SK-N-SH (cell line): ENCODE results near the gene MPC1. TPM values are rescaled to one million over a fixed set of nuclear protein-coding genes. Genes with fewer than 3 reads are reported as not detected.

Experiments
- CHD2 ChIP-seq: fragments of 150-350 bp; IDR thresholded peaks from 2 replicates; pipeline ENCODE4 v1.6.1; 2018; ENCODE audit warnings: low read length; ENCODE audit not compliant: partially characterized antibody
- CTCF ChIP-seq: fragments of 200-600 bp; sonication (generic); IDR thresholded peaks from 2 replicates; pipeline ENCODE4 v1.6.1; 2017; ENCODE audit warnings: antibody characterized with exemption, mild to moderate bottlenecking, moderate library complexity
- ELF1 ChIP-seq: IDR thresholded peaks from 2 replicates; pipeline ENCODE4 v1.4.0; 2012
- EZH2phosphoT487 ChIP-seq: fragments of 200-600 bp; sonication (generic); IDR thresholded peaks from 2 replicates; pipeline ENCODE4 v1.6.1; 2017; ENCODE audit warnings: low read depth, mixed run types, mild to moderate bottlenecking, antibody characterized with exemption, moderate library complexity, borderline replicate concordance
- FOXJ3 ChIP-seq: sonication (generic); formaldehyde crosslinking; IDR thresholded peaks from 2 replicates; pipeline ENCODE4 v1.5.1; 2020; ENCODE audit warnings: mild to moderate bottlenecking, missing genetic modification reagents
- MXI1 ChIP-seq: IDR thresholded peaks from 2 replicates; pipeline ENCODE4 v1.6.1; 2012; ENCODE audit warnings: mild to moderate bottlenecking, low read depth, low read length, improper control_type of control experiment
- NFIC ChIP-seq: IDR thresholded peaks from 2 replicates; pipeline ENCODE4 v1.4.0; 2012; ENCODE audit warnings: borderline replicate concordance
- NRF1 ChIP-seq: IDR thresholded peaks from 2 replicates; pipeline ENCODE4 v1.6.1; 2012; ENCODE audit warnings: low read depth, mild to moderate bottlenecking, low read length
- RCOR1 ChIP-seq: fragments of 150-350 bp; IDR thresholded peaks from 2 replicates; pipeline ENCODE4 v1.6.1; 2017; ENCODE audit warnings: antibody characterized with exemption, low read length
- RFX5 ChIP-seq: IDR thresholded peaks from 2 replicates; pipeline ENCODE4 v1.6.1; 2012; ENCODE audit warnings: mild to moderate bottlenecking, improper control_type of control experiment, low read length
- SIN3A ChIP-seq: IDR thresholded peaks from 2 replicates; pipeline ENCODE4 v1.6.1; 2012; ENCODE audit warnings: low read depth, mild to moderate bottlenecking, low read length, moderate library complexity, borderline replicate concordance
- TAF1 ChIP-seq: IDR thresholded peaks from 2 replicates; pipeline ENCODE4 v1.6.1; 2012; ENCODE audit warnings: low read depth, mild to moderate bottlenecking, low read length, moderate library complexity, borderline replicate concordance
- TCF12 ChIP-seq: IDR thresholded peaks from 2 replicates; pipeline ENCODE4 v1.4.0; 2012
- TEAD4 ChIP-seq: IDR thresholded peaks from 2 replicates; pipeline ENCODE4 v1.4.0; 2012; ENCODE audit warnings: mild to moderate bottlenecking, borderline replicate concordance; ENCODE audit not compliant: insufficient read depth
- USF2 ChIP-seq: fragments of 150-350 bp; IDR thresholded peaks from 2 replicates; pipeline ENCODE4 v1.6.1; 2017; ENCODE audit warnings: antibody characterized with exemption, low read length, low read depth, borderline replicate concordance
- YY1 ChIP-seq: IDR thresholded peaks from 2 replicates; pipeline ENCODE4 v1.4.0; 2012; ENCODE audit warnings: low read depth, mild to moderate bottlenecking
- ZBTB33 ChIP-seq: IDR thresholded peaks from 2 replicates; pipeline ENCODE4 v1.4.0; 2012; ENCODE audit warnings: low read depth, borderline replicate concordance
- polyA plus RNA-seq, 3 experiments: library from polyadenylated mRNA; depleted of rRNA; stranded (reverse); fragments of >200 nt; gene quantifications; 2 replicates each; pipeline ENCODE4 v1.2.3, GENCODE V29; 2012

Gene MPC1
- polyA plus RNA-seq, 1 of the 3 experiments (the other 2 are of a cell fraction) = 13.6 TPM

- no peak for TF ChIP-seq CHD2
- no peak for TF ChIP-seq USF2
- peak; percentile 62 for TF ChIP-seq MXI1
- no peak for TF ChIP-seq RFX5
- TF ChIP-seq ZBTB33 = no peak
- no peak for TF ChIP-seq EZH2phosphoT487
- no peak for TF ChIP-seq NFIC
- TF ChIP-seq TEAD4 = no peak
- TF ChIP-seq ELF1 = no peak
- no peak for TF ChIP-seq RCOR1
- TF ChIP-seq FOXJ3 (CRISPR knock-in tag) = no peak
- no peak for TF ChIP-seq SIN3A
- TF ChIP-seq YY1 = no peak
- peak; percentile 79 for TF ChIP-seq CTCF
- no peak for TF ChIP-seq TAF1
- no peak for TF ChIP-seq TCF12
- no peak for TF ChIP-seq NRF1
- TF ChIP-seq, all 33 proteins: peak for 5
Observed at GRCh38 chr6:166381733-166382499, 824 bp downstream of the MPC1 start (continued).
